ENCODE data around the gene DENND4B. TPM values are rescaled to one million over a fixed set of nuclear protein-coding genes. Genes with fewer than 3 reads are reported as not detected.
"Not testable (repeated sequence)": the region's sequence is repeated elsewhere in the genome, so short reads cannot be mapped to it uniquely, and the experiment has no call there.

Gene DENND4B
- total RNA-seq, 2 donors from 2014 or later = 161 to 205 TPM

DNA sequence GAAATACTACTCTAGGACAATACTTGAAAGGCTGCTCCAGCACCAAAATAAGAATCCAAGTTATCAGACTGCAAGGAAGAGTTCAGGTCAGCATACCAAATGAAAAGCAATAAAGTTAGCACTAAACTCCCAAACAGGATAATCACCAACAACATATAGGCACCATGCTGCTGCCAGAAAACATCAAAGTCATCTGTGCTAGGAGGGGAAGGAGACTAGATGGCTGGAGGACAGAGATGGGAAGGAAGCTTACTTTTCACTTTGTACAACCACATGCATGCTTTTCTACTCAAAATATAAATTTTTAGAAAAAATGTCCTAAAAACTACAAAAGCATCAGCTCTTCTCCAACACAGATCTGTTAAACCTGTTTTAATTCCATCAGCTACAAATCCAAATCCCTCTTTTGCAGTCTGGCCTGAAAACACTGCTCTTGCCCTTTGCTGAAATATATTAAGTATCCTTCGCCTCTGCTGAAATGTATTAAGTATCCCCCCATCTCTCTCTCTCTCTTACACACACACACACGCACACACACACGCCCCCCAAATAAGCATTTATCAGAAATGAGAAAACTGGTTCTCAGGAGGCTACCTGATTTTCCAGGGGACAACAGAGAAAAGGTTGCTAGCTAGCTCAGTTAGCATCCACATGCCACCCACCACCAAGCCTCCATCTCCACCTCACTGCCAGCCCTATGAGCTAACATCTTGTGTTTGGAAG, 25.3 kb downstream of the DENND4B start:
- no peaks in the 10 kb centered on the region for H3K9me3 Mint-ChIP-seq
- DNase-seq (ENCODE audit: low spot score) (no peak), ATAC-seq (no peak)
- H3K27ac Mint-ChIP-seq = peak overlapping the region; percentile 94 to 96
- peaks cover 4% of the 10 kb centered on the region for H3K36me3 Mint-ChIP-seq
- H3K27me3 Mint-ChIP-seq = no peaks in the 10 kb centered on the region
- peak overlapping the region; percentile 95 for H3K4me3 Mint-ChIP-seq
- peaks cover 36 to 50% of the 10 kb centered on the region in 2 donors for H3K4me1 Mint-ChIP-seq (ENCODE audit: low read depth in 2 of 2)

DNA sequence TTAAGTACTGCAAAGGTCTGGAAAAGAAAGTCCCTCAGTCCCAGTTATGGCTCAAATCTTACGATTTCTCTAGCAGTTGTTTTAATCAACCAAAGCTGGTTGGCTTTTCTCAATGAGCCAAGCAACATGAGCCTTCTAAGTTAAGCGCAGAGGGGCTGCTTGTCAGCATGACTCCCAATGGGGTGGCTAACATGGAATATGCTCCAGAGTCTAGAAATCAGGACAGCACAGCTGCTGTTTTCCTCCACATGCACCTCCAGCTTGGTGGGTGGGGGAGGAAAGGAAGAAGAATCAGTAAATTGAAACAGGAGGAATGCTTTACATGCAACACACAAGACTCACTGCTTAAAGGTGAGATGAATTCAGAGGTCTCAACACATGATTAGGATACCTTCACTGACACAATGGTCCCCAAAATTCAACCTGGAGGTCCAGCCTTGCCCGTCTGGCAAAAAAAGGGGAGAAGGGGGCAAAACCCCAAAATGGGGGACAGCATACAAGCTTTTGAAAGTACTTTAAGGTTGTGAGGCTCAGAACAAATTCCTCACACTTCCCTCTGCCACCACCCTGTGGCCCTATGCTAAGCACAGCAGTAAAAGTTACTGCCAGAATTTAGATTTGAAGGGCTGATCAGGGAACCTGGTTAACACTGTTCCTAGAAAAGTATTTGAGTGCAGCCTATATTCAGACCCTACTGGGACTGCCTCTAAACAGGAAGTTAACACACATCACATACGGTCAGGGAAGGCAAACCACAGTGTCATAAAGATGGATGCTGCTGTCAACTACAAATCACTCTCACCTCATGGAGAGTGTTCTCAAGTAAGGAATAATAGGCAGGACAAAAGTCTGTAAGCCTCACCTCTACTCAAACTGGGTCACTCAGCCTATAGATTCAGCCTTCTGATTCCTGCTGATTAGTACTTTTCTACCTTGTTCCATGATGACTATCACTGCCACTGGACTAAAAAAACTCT, 26.4 kb downstream of the DENND4B start:
- no peaks in the 10 kb centered on the region for H3K9me3 Mint-ChIP-seq
- peak in 1 of 2 donors; percentile 8 for ATAC-seq
- no peak for DNase-seq (ENCODE audit: low spot score)
- H3K36me3 Mint-ChIP-seq = peaks cover 4% of the 10 kb centered on the region
- peak overlapping the region; percentile 94 to 96 for H3K27ac Mint-ChIP-seq
- H3K4me1 Mint-ChIP-seq (ENCODE audit: low read depth in 2 of 2) = peaks cover 37 to 54% of the 10 kb centered on the region in 2 donors
- peak overlapping the region; percentile 95 for H3K4me3 Mint-ChIP-seq
- no peaks in the 10 kb centered on the region for H3K27me3 Mint-ChIP-seq

DNA sequence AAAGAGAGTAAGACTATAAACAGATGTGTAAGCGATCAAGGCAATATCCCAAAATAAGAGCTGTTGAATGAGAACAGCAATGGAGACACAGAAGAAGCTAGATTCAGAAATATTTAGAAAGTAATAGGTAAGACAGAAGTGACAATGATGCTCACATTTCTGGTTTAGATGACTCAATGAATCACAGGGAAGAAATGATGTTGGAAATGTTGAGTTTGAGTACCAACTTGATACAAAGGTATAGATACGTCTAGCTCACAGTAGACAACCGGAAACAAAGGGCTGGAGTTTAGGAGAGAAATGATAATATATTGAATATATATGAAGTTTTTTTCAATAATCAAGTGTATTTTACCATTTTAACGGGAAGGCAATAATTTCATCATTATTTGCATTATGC, 30.2 kb downstream of the DENND4B start:
- H3K4me3 Mint-ChIP-seq = no peak overlapping the region
- peak overlapping the region in 1 of 2 donors; percentile 72 for H3K27ac Mint-ChIP-seq
- no peaks in the 10 kb centered on the region for H3K36me3 Mint-ChIP-seq
- H3K9me3 Mint-ChIP-seq = no peaks in the 10 kb centered on the region
- no peak for DNase-seq (ENCODE audit: low spot score)
- no peak for ATAC-seq
- peaks cover 40 to 43% of the 10 kb centered on the region in 2 donors for H3K4me1 Mint-ChIP-seq (ENCODE audit: low read depth in 2 of 2)
- H3K27me3 Mint-ChIP-seq = no peaks in the 10 kb centered on the region

DNA sequence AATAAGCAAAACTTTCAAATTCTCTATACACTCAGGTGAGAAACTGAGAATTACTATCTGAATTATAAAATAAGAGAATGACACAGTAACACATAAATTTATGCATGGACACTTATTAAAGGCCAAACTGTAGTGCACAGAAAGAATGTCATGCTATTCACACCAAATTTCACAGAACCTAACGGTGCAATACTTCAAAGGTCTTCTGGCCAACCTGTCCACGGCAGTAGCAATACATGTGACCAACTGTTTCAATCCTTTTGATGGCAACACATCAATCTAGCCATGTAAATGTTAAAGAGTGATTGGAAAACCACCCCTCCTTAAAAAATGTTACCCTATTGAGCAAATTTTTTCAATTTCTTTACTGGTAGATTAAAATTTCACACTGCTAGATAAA, 34.2 kb downstream of the DENND4B start:
- Mint-ChIP-seq H3K4me1 (ENCODE audit: low read depth in 2 of 2) (peaks cover 15% of the 10 kb centered on the region in 2 donors), H3K27me3 (no peaks in the 10 kb centered on the region), H3K27ac (no peak overlapping the region), H3K36me3 (peaks cover 1% of the 10 kb centered on the region), H3K4me3 (no peak overlapping the region), H3K9me3 (no peaks in the 10 kb centered on the region)
- no peak for ATAC-seq
- DNase-seq (ENCODE audit: low spot score) = no peak

DNA sequence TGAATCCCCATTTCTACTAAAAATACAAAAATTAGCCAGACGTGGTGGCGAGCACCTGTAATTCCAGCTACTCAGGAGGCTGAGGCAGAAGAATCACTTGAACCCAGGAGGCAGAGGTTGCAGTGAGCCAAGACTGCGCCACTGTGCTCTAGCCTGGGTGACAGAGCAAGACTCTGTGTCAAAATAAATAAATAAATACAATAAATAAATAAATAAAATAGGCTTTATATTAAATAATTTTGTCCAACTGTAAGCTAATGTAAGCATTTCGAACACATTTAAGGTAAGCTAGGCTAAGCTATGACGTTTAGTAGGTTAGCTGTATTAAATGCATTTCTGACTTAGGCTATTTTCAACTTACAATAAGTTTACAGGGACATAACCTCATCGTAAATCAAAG, 36.0 kb downstream of the DENND4B start:
- H3K36me3 Mint-ChIP-seq = not testable (repeated sequence)

DNA sequence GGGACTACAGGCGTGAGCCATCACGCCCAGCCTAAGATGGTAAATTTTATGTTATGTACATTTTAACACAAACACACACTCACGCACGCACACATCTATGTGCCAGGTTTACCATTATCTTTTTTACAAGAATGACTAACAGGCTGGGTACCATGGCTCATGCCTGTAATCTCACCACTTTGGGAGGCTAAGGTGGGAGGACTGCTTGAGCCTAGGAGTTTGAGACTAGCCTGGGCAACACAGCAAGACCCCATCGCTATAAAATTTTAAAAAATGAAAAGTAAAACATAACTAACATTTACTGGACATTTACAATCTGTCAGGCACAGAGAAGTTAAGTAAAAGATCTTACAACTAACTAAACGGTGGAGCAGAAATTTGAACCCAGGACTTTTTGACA, 38.4 kb downstream of the DENND4B start:
- DNase-seq (ENCODE audit: low spot score) = no peak
- no peak overlapping the region for H3K4me3 Mint-ChIP-seq
- H3K4me1 Mint-ChIP-seq (ENCODE audit: low read depth in 2 of 2) = peaks cover 19 to 20% of the 10 kb centered on the region in 2 donors
- no peaks in the 10 kb centered on the region for H3K9me3 Mint-ChIP-seq
- no peak overlapping the region for H3K27ac Mint-ChIP-seq
- ATAC-seq = no peak
- no peaks in the 10 kb centered on the region for H3K27me3 Mint-ChIP-seq
- peaks cover 7% of the 10 kb centered on the region for H3K36me3 Mint-ChIP-seq

More for the DNA sequence above, 36.0 kb downstream of the DENND4B start:
- not testable (repeated sequence) for H3K27ac Mint-ChIP-seq; H3K4me3 Mint-ChIP-seq; ATAC-seq; H3K27me3 Mint-ChIP-seq; H3K9me3 Mint-ChIP-seq; DNase-seq (ENCODE audit: low spot score)
- peaks cover 19 to 20% of the 10 kb centered on the region in 2 donors for H3K4me1 Mint-ChIP-seq (ENCODE audit: low read depth in 2 of 2)

DNA sequence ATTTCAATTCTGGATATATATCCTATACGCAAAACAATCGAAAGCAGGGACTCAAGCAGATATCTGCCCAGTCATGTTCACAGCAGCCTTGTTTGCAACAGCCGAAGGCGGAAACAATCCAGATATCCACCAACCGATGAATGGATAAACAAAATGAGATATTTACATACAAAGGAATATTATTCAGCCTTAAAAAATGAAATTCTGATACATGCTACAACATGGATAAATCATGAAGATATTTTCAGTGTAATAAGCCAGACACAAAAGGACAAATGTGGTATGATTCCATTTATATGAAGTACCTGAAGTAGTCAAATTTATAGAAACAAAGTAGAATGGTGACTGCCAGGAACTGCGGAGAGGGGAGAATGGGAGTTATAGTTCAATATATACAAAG, 39.4 kb downstream of the DENND4B start:
- Mint-ChIP-seq H3K4me1 (ENCODE audit: low read depth in 2 of 2) (peaks cover 17 to 18% of the 10 kb centered on the region in 2 donors), H3K9me3 (no peaks in the 10 kb centered on the region), H3K27me3 (no peaks in the 10 kb centered on the region), H3K27ac (no peak overlapping the region), H3K4me3 (no peak overlapping the region), H3K36me3 (peaks cover 7% of the 10 kb centered on the region)
- DNase-seq (ENCODE audit: low spot score) (no peak), ATAC-seq (no peak)

DNA sequence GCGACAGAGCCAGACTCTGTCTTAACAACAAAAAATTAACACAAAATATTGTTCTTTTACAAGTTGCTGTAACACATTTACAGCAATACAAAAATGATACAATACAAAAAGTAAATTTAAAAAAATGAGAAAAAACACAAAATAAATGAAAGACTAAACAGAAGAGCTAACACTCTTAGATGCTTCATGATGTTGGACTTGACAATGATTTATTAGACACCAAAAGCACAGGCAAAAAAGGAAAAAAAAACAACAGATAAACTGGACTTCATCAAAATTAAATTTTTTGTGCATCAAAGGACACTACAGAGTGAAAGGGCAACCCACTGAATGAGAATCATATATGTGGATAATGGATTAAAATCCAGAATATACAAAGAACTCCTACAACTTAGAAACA, 40.1 kb downstream of the DENND4B start:
- H3K27me3 Mint-ChIP-seq = no peaks in the 10 kb centered on the region

DNA sequence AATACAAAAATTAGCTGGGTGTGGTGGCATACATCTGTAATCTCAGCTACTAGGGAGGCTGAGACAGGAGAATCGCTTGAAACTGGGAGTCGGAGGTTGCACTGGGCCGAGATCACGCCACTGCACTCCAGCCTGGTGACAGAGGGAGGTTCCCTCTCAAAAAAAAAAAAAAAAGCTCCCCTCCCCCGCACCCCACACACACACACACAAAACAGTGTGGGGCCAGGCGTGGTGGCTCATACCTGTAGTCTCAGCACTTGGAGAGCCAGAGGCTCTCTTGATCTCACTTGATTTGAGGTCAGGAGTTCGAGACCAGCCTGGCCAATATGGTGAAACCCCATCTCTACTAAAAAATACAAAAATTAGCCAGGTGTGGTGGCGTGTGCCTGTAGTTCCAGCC, 40.6 kb downstream of the DENND4B start:
- ATAC-seq; H3K4me3 Mint-ChIP-seq; H3K27ac Mint-ChIP-seq; H3K36me3 Mint-ChIP-seq; DNase-seq (ENCODE audit: low spot score); H3K9me3 Mint-ChIP-seq; H3K27me3 Mint-ChIP-seq: not testable (repeated sequence)
- H3K4me1 Mint-ChIP-seq (ENCODE audit: low read depth in 2 of 2) = peaks cover 9 to 13% of the 10 kb centered on the region in 2 donors

More for the DNA sequence above, 40.1 kb downstream of the DENND4B start:
- H3K9me3 Mint-ChIP-seq = no peaks in the 10 kb centered on the region
- DNase-seq (ENCODE audit: low spot score) (no peak), ATAC-seq (no peak)
- H3K36me3 Mint-ChIP-seq = peaks cover 7% of the 10 kb centered on the region
- no peak overlapping the region for H3K4me3 Mint-ChIP-seq
- H3K27ac Mint-ChIP-seq = no peak overlapping the region
- peaks cover 12 to 17% of the 10 kb centered on the region in 2 donors for H3K4me1 Mint-ChIP-seq (ENCODE audit: low read depth in 2 of 2)

DNA sequence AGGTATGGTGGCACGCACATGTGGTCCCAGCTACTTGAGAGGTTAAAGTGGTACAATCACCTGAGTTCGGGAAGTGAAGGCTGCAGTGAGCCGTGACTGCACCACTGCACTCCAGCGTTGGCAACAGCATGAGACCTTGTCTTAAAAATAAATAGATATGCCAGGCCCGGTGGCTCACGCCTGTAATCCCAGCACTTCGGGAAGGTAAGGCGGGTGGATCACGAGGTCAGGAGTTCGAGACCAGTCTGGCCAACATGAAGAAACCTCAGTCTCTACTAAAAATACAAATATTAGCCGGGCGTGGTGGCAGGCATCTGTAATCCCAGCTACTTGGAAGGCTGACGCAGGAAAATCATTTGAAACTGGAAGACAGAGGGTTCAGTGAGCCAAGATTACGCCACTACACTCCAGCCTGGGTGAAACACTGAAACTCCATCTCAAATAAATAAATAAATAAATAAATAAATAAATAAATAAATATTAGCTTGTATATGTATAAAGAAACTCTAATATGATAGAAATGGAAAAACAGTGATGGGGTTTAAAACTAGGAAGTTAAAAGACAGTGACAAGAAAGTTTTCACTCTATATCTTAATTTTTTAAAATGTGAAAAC, 42.6 kb downstream of the DENND4B start:
- H3K9me3 Mint-ChIP-seq = no peaks in the 10 kb centered on the region
- H3K4me3 Mint-ChIP-seq = no peak overlapping the region
- peaks cover 8 to 11% of the 10 kb centered on the region in 2 donors for H3K4me1 Mint-ChIP-seq (ENCODE audit: low read depth in 2 of 2)
- H3K27ac Mint-ChIP-seq = peak overlapping the region in 1 of 2 donors; percentile 17
- DNase-seq (ENCODE audit: low spot score) (no peak), ATAC-seq (no peak)
- no peaks in the 10 kb centered on the region for H3K27me3 Mint-ChIP-seq
- H3K36me3 Mint-ChIP-seq = peaks cover 7% of the 10 kb centered on the region

DNA sequence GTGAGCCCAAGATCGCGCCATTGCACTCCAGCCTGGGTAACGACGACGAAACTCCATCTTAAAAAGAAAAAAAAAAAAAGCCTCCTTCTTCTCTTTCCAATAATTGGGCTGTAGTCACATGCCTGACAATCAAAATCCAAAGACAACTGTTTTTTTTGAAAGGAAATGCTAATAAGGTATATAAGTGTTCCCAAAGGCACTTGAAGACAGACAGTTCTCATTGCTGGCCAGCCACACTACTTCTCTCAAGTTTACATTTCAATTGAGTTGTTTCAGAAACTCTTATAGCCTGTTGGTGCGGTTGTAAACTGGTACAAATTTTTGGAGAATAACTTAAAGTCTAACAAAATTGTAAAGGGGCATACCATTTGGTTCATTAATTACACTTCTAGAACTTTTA, 47.0 kb downstream of the DENND4B start:
- DNase-seq (ENCODE audit: low spot score) (no peak), ATAC-seq (no peak)
- no peaks in the 10 kb centered on the region for H3K27me3 Mint-ChIP-seq
- H3K4me1 Mint-ChIP-seq (ENCODE audit: low read depth in 2 of 2) = peaks cover 0 to 3% of the 10 kb centered on the region in 2 donors
- no peaks in the 10 kb centered on the region for H3K9me3 Mint-ChIP-seq
- no peak overlapping the region for H3K4me3 Mint-ChIP-seq
- H3K27ac Mint-ChIP-seq = no peak overlapping the region
- no peaks in the 10 kb centered on the region for H3K36me3 Mint-ChIP-seq

DNA sequence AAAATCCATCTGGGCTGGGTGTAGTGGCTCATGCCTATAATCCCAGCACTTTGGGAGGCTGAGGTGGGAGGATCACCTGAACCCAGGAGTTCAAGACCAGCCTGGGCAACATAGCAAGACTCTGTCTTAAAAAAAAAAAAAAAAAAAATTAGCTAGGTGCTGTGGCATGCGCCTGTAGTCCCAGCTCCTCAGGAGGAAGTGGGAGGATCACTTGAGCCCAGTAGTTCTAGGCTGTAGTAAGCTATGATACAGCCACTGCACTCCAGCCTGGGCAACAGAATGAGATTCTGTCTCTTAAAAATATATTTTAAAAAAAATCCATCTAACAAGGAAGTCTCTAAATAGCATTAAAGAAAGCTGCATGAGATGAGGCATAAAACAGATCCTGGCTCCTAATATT, 50.7 kb downstream of the DENND4B start:
- H3K36me3 Mint-ChIP-seq; ATAC-seq; H3K4me1 Mint-ChIP-seq (ENCODE audit: low read depth in 2 of 2); DNase-seq (ENCODE audit: low spot score); H3K9me3 Mint-ChIP-seq; H3K4me3 Mint-ChIP-seq; H3K27me3 Mint-ChIP-seq: not testable (repeated sequence)
- H3K27ac Mint-ChIP-seq = peak overlapping the region in 1 of 2 donors; percentile 53

DNA sequence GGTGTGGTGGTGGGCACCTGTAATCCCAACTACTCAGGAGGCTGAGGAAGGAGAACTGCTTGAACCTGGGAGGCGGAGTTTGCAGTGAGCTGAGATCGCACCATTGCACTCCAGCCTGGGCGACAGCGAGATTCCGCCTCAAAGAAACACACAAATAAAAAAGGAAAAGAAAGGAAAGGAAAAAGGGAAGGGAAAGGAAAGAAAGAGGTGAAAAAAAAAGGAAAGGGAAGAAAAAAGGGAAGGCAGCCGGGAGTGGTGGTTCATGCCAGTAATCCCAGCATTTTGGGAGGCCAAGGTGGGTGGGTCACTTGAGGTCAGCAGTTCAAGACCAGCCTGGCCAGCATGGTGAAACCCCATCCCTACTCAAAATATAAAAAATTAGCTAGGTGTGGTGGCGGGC, 55.5 kb downstream of the DENND4B start:
- H3K36me3 Mint-ChIP-seq; H3K4me3 Mint-ChIP-seq; ATAC-seq; H3K27ac Mint-ChIP-seq; DNase-seq (ENCODE audit: low spot score); H3K27me3 Mint-ChIP-seq; H3K9me3 Mint-ChIP-seq: not testable (repeated sequence)
- H3K4me1 Mint-ChIP-seq (ENCODE audit: low read depth in 2 of 2) = peaks cover 20 to 21% of the 10 kb centered on the region in 2 donors

Data from natural killer cell treated with Interleukin-12 subunit alpha and Interleukin-12 subunit beta and Interleukin-15 and Interleukin-18, amount 100 ng/mL, for 72 hours (primary cell).